Measurements from ENCODE around the gene STRBP.

- TF ChIP-seq POLR2AphosphoS5 (IDR thresholded peaks at IDR 0.05; ENCODE audit: low read depth, low read length) (no peak), TAF1 (IDR thresholded peaks at IDR 0.05; ENCODE audit: borderline replicate concordance, insufficient read depth, low read length) (no peak), SIN3A (IDR thresholded peaks at IDR 0.05; ENCODE audit: borderline replicate concordance, insufficient read depth, low read length) (no peak)
- TF ChIP-seq, protein P1, sequence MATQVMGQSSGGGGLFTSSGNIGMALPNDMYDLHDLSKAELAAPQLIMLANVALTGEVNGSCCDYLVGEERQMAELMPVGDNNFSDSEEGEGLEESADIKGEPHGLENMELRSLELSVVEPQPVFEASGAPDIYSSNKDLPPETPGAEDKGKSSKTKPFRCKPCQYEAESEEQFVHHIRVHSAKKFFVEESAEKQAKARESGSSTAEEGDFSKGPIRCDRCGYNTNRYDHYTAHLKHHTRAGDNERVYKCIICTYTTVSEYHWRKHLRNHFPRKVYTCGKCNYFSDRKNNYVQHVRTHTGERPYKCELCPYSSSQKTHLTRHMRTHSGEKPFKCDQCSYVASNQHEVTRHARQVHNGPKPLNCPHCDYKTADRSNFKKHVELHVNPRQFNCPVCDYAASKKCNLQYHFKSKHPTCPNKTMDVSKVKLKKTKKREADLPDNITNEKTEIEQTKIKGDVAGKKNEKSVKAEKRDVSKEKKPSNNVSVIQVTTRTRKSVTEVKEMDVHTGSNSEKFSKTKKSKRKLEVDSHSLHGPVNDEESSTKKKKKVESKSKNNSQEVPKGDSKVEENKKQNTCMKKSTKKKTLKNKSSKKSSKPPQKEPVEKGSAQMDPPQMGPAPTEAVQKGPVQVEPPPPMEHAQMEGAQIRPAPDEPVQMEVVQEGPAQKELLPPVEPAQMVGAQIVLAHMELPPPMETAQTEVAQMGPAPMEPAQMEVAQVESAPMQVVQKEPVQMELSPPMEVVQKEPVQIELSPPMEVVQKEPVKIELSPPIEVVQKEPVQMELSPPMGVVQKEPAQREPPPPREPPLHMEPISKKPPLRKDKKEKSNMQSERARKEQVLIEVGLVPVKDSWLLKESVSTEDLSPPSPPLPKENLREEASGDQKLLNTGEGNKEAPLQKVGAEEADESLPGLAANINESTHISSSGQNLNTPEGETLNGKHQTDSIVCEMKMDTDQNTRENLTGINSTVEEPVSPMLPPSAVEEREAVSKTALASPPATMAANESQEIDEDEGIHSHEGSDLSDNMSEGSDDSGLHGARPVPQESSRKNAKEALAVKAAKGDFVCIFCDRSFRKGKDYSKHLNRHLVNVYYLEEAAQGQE (IDR thresholded peaks at IDR 0.05; ENCODE audit: insufficient read depth in 1 of 2, low read depth in 2 of 2, low read length in 2 of 2) = no peak
Measured at GRCh38 chr9:123251741-123252140, 16.6 kb downstream of the STRBP start.

Measured in PFSK-1 (cell line).